Vagina (tissue), 2 donors: ENCODE data around the gene RAB21. TPM values are rescaled to one million over a fixed set of nuclear protein-coding genes. Genes with fewer than 3 reads are reported as not detected.

Source experiments
- DNase-seq, 2 donors: peaks; one replicate each; pipeline ENCODE4 v3.0.0-alpha.2; 2017; ENCODE audit errors: extremely low spot score in 2 of 2
- H3K27ac ChIP-seq: fragments of 200-600 bp; sonication (generic); one replicate; pipeline ENCODE4 v1.5.1; 2019
- H3K27me3 ChIP-seq: fragments of 200-600 bp; sonication (generic); one replicate; pipeline ENCODE4 v1.5.1; 2019
- H3K36me3 ChIP-seq, 2 donors: fragments of 200-600 bp; sonication (generic); one replicate each; pipeline ENCODE4 v1.5.1; 2017 to 2019
- H3K4me1 ChIP-seq: fragments of 200-600 bp; sonication (generic); one replicate; pipeline ENCODE4 v1.5.1; 2019
- H3K4me3 ChIP-seq, 2 donors: fragments of 200-600 bp; sonication (generic); 1 replicate in 1 of 2; 2 replicates in 1 of 2; pipeline ENCODE4 v1.5.1; 2016 to 2019
- H3K9me3 ChIP-seq: fragments of 200-600 bp; sonication (generic); one replicate; pipeline ENCODE4 v1.5.1; 2019
- POLR2A ChIP-seq, 2 donors: fragments of 450-650 bp; IDR thresholded peaks; one replicate each; pipeline ENCODE4 v1.6.1; 2017; ENCODE audit warnings: antibody characterized with exemption in 2 of 2, mild to moderate bottlenecking in 2 of 2, moderate library complexity in 2 of 2
- POLR2AphosphoS5 ChIP-seq, 2 donors: sonication (generic); formaldehyde crosslinking; IDR thresholded peaks; one replicate each; pipeline ENCODE4 v1.9.0; 2017; ENCODE audit warnings: antibody characterized with exemption in 2 of 2, mild to moderate bottlenecking in 2 of 2, low read depth in 1 of 2; ENCODE audit not compliant: insufficient read depth in 1 of 2
- intact Hi-C: fragments of 100-400 bp; cut with DNase I; formaldehyde crosslinking; loops from one replicate; pipeline ENCODE4 v1.15.1; 2023
- total RNA-seq: library from RNA; depleted of rRNA; stranded (reverse); fragments of >200 nt; gene quantifications from one replicate; pipeline ENCODE4 v1.2.3, GENCODE V29; 2016
- TF ChIP-seq, protein P1 (sequence below), 3 experiments: fragments of 450-650 bp in 2 of 3; fragments of 200-600 bp in 1 of 3; sonication (generic) in 1 of 3; IDR thresholded peaks; one replicate each; pipeline ENCODE4 v1.5.1; 2017 to 2019; ENCODE audit warnings: antibody characterized with exemption in 3 of 3, mild to moderate bottlenecking in 2 of 3, moderate library complexity in 2 of 3

RAB21 gene, protein sequence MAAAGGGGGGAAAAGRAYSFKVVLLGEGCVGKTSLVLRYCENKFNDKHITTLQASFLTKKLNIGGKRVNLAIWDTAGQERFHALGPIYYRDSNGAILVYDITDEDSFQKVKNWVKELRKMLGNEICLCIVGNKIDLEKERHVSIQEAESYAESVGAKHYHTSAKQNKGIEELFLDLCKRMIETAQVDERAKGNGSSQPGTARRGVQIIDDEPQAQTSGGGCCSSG
- total RNA-seq, result 21.1 TPM

DNA sequence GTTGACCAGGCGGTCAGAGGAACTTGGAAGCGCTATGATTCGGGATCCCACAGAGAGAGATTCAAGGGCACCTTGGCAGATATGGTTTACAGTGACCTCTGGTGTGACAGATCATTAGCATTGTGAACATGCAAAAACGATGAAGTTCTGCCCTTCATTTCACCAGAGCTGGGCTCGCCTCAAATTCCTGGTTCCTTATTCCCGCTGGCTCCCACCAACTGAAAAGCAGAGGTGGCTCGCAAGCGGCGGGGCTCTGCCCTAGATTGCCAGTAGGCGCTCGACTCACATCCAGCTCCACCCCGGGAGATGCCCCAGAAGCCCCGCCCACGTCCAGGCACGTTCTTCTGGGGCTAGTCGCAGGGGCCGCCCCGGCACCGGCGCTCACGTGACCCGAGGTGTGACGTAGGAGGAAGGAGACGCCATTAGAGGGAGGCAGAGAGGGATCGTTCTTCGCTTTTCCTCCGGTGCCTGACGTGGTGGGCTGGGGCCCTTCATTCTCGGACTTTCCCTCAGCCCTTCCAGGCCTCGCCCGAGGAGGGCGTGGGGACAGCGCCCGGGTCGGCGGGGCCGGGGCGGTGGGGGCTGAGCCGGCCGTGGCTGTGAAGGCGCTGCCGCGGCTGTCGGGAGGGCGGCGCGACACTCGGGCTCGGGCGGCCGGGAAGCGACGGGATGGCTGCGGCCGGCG is at the start of gene RAB21:
RAB21 (plus strand) TSS at position 403 of the 685 bp plus-strand sequence; CDS start at position 670, 267 bp downstream.
- peaks cover 0 to 4% of the 10 kb centered on the region in 2 donors for H3K36me3 ChIP-seq
- H3K4me1 ChIP-seq, result peaks cover 39% of the 10 kb centered on the region
- intact Hi-C loops, result loop anchor here (10.0 kb wide), 1 partner anchor 90 kb away; the partner anchor contains the start of genes THAP2 and ZFC3H1
- H3K4me3 ChIP-seq, result peak within 1 kb of the TSS; percentile 79 to 87
- TF ChIP-seq POLR2AphosphoS5 (IDR thresholded peaks at IDR 0.05; ENCODE audit: insufficient read depth in 1 of 2, low read depth in 1 of 2), result peak; percentile 93 to 96
- TF ChIP-seq POLR2A (IDR thresholded peaks at IDR 0.05), result peak in 1 of 2 donors; percentile 91
- TF ChIP-seq, protein P1, sequence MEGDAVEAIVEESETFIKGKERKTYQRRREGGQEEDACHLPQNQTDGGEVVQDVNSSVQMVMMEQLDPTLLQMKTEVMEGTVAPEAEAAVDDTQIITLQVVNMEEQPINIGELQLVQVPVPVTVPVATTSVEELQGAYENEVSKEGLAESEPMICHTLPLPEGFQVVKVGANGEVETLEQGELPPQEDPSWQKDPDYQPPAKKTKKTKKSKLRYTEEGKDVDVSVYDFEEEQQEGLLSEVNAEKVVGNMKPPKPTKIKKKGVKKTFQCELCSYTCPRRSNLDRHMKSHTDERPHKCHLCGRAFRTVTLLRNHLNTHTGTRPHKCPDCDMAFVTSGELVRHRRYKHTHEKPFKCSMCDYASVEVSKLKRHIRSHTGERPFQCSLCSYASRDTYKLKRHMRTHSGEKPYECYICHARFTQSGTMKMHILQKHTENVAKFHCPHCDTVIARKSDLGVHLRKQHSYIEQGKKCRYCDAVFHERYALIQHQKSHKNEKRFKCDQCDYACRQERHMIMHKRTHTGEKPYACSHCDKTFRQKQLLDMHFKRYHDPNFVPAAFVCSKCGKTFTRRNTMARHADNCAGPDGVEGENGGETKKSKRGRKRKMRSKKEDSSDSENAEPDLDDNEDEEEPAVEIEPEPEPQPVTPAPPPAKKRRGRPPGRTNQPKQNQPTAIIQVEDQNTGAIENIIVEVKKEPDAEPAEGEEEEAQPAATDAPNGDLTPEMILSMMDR (IDR thresholded peaks at IDR 0.05), result peak in 1 of 3 experiments; percentile 22
- no peaks in the 10 kb centered on the region for H3K27me3 ChIP-seq
- peak within 1 kb of the TSS; percentile 92 for H3K27ac ChIP-seq
- no peaks in the 10 kb centered on the region for H3K9me3 ChIP-seq
- DNase-seq, result peak; percentile 98 to 99

DNA sequence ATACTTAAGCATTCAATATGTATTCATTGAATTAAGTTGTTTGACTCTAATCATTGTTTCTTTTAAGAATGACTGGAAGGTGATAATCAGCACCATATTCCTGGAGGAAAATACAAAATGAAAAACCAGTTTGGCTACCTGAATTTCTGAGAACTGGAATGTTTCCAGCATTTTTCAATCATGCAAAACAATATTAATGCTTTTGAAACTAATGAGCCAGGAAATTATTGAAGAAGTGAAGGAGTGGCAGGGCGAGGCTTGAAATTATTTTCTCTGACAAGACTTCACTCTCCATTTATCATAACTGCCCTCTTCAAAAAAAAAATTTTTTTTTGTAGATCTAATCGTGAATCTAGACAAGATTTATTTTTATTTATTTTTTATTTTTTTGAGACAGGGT is 49.7 kb upstream of the RAB21 start:
- Histone ChIP-seq H3K27me3 (no peaks in the 10 kb centered on the region), H3K27ac (no peak overlapping the region), H3K36me3 (peaks cover 0 to 18% of the 10 kb centered on the region in 2 donors), H3K4me3 (no peak overlapping the region), H3K9me3 (no peaks in the 10 kb centered on the region), H3K4me1 (no peaks in the 10 kb centered on the region)
- no peak for DNase-seq
- TF ChIP-seq, protein P1 (IDR thresholded peaks at IDR 0.05), result no peak
- TF ChIP-seq POLR2A (IDR thresholded peaks at IDR 0.05), result no peak
- TF ChIP-seq POLR2AphosphoS5 (IDR thresholded peaks at IDR 0.05; ENCODE audit: insufficient read depth in 1 of 2, low read depth in 1 of 2), result no peak
- intact Hi-C loops, result no loop called here

DNA sequence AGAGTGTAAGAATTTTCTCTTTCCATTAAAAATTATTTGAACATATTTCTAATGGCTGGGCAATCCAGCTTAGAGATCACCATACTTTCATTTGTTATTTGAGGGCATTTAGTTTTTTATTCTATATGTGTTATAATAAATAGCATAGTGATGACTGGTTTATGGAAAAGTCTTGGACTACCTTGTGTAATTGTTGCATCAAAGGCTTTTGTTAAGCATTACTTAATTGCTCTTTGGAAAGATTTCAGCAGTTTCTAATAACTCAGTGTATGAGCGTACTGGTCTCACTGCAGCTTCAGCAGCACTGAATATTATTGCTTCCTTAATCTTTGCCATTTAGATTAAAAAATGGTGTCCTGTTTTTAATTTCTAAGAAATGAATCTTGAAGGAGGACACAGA is 46.0 kb upstream of the RAB21 start:
- Histone ChIP-seq H3K4me1 (no peaks in the 10 kb centered on the region), H3K9me3 (no peaks in the 10 kb centered on the region), H3K4me3 (no peak overlapping the region), H3K27me3 (no peaks in the 10 kb centered on the region), H3K36me3 (no peaks in the 10 kb centered on the region), H3K27ac (no peak overlapping the region)
- intact Hi-C loops, result no loop called here
- no peak for TF ChIP-seq POLR2A (IDR thresholded peaks at IDR 0.05)
- TF ChIP-seq POLR2AphosphoS5 (IDR thresholded peaks at IDR 0.05; ENCODE audit: insufficient read depth in 1 of 2, low read depth in 1 of 2), result peak in 1 of 2 donors; percentile 53
- no peak for DNase-seq

DNA sequence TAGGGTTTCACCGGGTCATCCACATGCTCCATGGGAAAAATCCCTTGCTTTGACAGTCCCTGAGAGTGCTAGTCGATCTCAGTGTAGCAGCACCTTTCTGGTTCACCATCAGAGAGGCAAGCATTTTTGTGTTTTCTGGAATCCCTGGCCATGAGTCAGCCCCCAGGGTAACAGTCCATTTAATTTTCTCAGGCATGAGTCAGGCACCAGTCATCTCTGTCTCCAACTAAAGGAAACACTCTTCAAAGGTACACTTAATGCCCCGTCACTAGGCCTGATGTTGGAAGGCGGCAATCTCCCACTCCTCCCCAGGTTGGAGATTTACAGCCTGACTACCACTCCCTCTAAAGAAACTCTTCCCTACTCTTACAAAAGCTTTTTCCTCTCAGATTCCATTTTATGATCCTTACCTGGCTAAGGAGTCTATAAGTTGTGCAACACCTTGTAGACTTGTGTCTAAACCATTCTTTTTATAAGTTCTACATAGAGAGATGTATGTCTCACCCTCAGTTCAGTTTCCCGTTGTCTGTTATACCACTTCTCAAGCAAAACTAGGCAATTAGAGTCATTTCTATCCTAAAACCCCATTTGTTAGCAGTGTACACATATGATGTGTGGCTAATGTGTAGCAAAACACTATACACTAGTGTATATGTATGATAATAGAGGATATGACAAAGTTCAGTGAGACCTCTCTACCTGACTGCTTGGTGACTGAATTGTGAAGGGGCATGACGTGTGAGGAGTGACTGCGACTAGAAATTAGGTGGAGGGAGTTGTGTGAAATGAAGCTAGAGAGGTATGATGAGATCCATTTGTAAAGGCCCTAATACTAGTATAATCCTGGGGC is 44.2 kb upstream of the RAB21 start:
- Histone ChIP-seq H3K27me3 (no peaks in the 10 kb centered on the region), H3K4me3 (no peak overlapping the region), H3K9me3 (no peaks in the 10 kb centered on the region), H3K36me3 (no peaks in the 10 kb centered on the region), H3K4me1 (no peaks in the 10 kb centered on the region), H3K27ac (no peak overlapping the region)
- intact Hi-C loops, result no loop called here
- TF ChIP-seq POLR2AphosphoS5 (IDR thresholded peaks at IDR 0.05; ENCODE audit: insufficient read depth in 1 of 2, low read depth in 1 of 2) (peak in 1 of 2 donors; percentile 73), POLR2A (IDR thresholded peaks at IDR 0.05) (no peak)
- TF ChIP-seq, protein P1 (IDR thresholded peaks at IDR 0.05), result no peak
- no peak for DNase-seq

DNA sequence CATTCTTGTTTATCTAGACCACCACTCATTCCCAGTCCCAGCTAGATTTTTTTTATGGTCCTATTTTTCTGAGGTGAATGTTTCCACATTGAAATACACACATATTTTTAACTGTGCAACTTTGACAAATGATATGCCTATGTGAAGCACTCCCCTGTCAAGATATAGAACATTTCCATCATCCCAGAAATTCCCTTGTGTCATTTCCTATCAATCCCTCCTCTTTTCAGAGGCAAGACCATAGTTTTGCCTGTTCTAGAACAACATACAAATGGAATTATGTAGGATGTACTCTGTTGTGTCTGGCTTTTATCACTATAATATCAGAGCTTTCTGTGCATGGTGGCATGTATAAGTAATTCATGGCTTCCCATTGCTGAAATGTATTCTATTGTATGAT is 36.1 kb upstream of the RAB21 start:
- no peak for TF ChIP-seq POLR2A (IDR thresholded peaks at IDR 0.05)
- TF ChIP-seq, protein P1 (IDR thresholded peaks at IDR 0.05), result no peak
- no peak for TF ChIP-seq POLR2AphosphoS5 (IDR thresholded peaks at IDR 0.05; ENCODE audit: insufficient read depth in 1 of 2, low read depth in 1 of 2)
- H3K27me3 ChIP-seq, result no peaks in the 10 kb centered on the region
- no peak for DNase-seq
- no peak overlapping the region for H3K4me3 ChIP-seq
- H3K36me3 ChIP-seq, result no peaks in the 10 kb centered on the region
- H3K27ac ChIP-seq, result no peak overlapping the region
- intact Hi-C loops, result no loop called here
- no peaks in the 10 kb centered on the region for H3K9me3 ChIP-seq
- H3K4me1 ChIP-seq, result no peaks in the 10 kb centered on the region
